GM19324 (cell line): ENCODE results near the gene PLCB1.
A peak's percentile ranks its signal among the peaks of the same experiment; 100 is the strongest.

Experiments
- ATAC-seq: cut with Tn5 transposase; IDR thresholded peaks from one replicate; pipeline ENCODE4 v1.9.1; 2021; ENCODE audit warnings: mild to moderate bottlenecking, moderate library complexity; ENCODE audit not compliant: unreplicated experiment, low FRiP score

PLCB1 gene

GRCh38 chr20:8390037-8390433, 258.0 kb downstream of the PLCB1 start:
- ATAC-seq: no peak

- ATAC-seq: no peak
Measured at GRCh38 chr20:8390500-8390899, 258.4 kb downstream of the PLCB1 start.

GRCh38 chr20:8393381-8393780, 261.3 kb downstream of the PLCB1 start:
- no peak for ATAC-seq

GRCh38 chr20:8394308-8394945, 262.4 kb downstream of the PLCB1 start:
- no peak for ATAC-seq

- ATAC-seq: no peak
Measured at GRCh38 chr20:8395956-8396355, 263.9 kb downstream of the PLCB1 start.

GRCh38 chr20:8398263-8399051, 266.4 kb downstream of the PLCB1 start:
- no peak for ATAC-seq

- peak; percentile 97 for ATAC-seq
Measured at GRCh38 chr20:8399947-8400346, 267.9 kb downstream of the PLCB1 start.

GRCh38 chr20:8400486-8400885, 268.4 kb downstream of the PLCB1 start:
- no peak for ATAC-seq

- ATAC-seq: no peak
Measured at GRCh38 chr20:8401556-8401955, 269.5 kb downstream of the PLCB1 start.

GRCh38 chr20:8402798-8403197, 270.7 kb downstream of the PLCB1 start:
- ATAC-seq: no peak

- ATAC-seq: no peak
Measured at GRCh38 chr20:8404912-8405635, 273.0 kb downstream of the PLCB1 start.

GRCh38 chr20:8406391-8406790, 274.3 kb downstream of the PLCB1 start:
- no peak for ATAC-seq

- ATAC-seq: peak; percentile 81
Measured at GRCh38 chr20:8408587-8409307, 276.7 kb downstream of the PLCB1 start.

- ATAC-seq: no peak
Measured at GRCh38 chr20:8413691-8414090, 281.6 kb downstream of the PLCB1 start.

- ATAC-seq: no peak
Measured at GRCh38 chr20:8414586-8415274, 282.7 kb downstream of the PLCB1 start.

- no peak for ATAC-seq
Measured at GRCh38 chr20:8421981-8422380, 289.9 kb downstream of the PLCB1 start.

- ATAC-seq: no peak
Measured at GRCh38 chr20:8423482-8423881, 291.4 kb downstream of the PLCB1 start.

- no peak for ATAC-seq
Measured at GRCh38 chr20:8424010-8424409, 291.9 kb downstream of the PLCB1 start.

GRCh38 chr20:8425016-8425415, 292.9 kb downstream of the PLCB1 start:
- ATAC-seq: no peak

GRCh38 chr20:8425802-8426201, 293.7 kb downstream of the PLCB1 start:
- no peak for ATAC-seq
